ENCODE measurements around the gene DNAJB14.
"Not testable (repeated sequence)": the region's sequence is repeated elsewhere in the genome, so short reads cannot be mapped to it uniquely, and the experiment has no call there.

DNAJB14 gene

DNA sequence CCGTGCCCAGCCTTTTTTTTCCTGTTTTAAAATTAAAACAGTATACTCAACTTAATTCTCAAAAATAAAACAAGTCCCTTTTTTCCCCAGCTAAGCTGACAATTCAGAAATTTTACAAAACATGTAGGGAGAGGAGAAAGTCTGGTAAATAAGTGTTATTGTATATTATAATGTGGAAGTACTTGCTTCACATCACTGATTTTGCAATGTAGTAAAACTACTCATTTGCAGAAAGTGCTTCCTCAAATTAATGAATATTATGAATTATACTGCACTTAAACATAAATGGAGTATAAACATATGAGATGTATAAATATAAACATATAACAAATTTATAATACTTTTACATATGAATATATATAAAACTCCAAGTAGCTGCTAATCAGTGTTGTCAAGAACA, 15.3 kb upstream of the DNAJB14 start:
- no peaks in the 10 kb centered on the region for H3K27me3 ChIP-seq (ENCODE audit: insufficient read depth, low read length, poor library complexity)
- H3K9ac ChIP-seq (ENCODE audit: low read length), result no peak overlapping the region
- no peak overlapping the region for H3K4ac ChIP-seq (ENCODE audit: low read depth, low read length)
- no peaks in the 10 kb centered on the region for H3K4me1 ChIP-seq (ENCODE audit: control insufficient read depth, low read depth, low read length)
- no peak overlapping the region for H3K23ac ChIP-seq (ENCODE audit: low read length)
- H4K8ac ChIP-seq (ENCODE audit: low read depth, low read length), result no peak overlapping the region
- no peak overlapping the region for H3K56ac ChIP-seq (ENCODE audit: low read length)
- DNase-seq, result no peak
- no peaks in the 10 kb centered on the region for H3K79me1 ChIP-seq (ENCODE audit: low read length)
- H3K4me2 ChIP-seq (ENCODE audit: low read length), result no peak overlapping the region
- no peak overlapping the region for H2AK5ac ChIP-seq (ENCODE audit: low read length)
- no peaks in the 10 kb centered on the region for H3K79me2 ChIP-seq (ENCODE audit: control insufficient read depth, insufficient read depth, low read length)
- H3K36me3 ChIP-seq (ENCODE audit: control insufficient read depth, insufficient read depth, low read length), result no peaks in the 10 kb centered on the region
- no peak overlapping the region for H2BK15ac ChIP-seq (replicated peaks; ENCODE audit: low read depth)
- H3K18ac ChIP-seq (ENCODE audit: low read length), result no peak overlapping the region
- H2BK120ac ChIP-seq (ENCODE audit: low read depth, low read length), result no peak overlapping the region
- no peak overlapping the region for H3K27ac ChIP-seq (ENCODE audit: low read depth, low read length)
- H2BK5ac ChIP-seq (ENCODE audit: low read length), result no peak overlapping the region
- H3K4me3 ChIP-seq (ENCODE audit: low read length), result no peak overlapping the region
- no CpG with 5 or more reads among the region's 1 CpG for WGBS (ENCODE audit: extremely low coverage, insufficient coverage, low lambda C conversion rate)
- H4K5ac ChIP-seq (ENCODE audit: low read length), result no peak overlapping the region

DNA sequence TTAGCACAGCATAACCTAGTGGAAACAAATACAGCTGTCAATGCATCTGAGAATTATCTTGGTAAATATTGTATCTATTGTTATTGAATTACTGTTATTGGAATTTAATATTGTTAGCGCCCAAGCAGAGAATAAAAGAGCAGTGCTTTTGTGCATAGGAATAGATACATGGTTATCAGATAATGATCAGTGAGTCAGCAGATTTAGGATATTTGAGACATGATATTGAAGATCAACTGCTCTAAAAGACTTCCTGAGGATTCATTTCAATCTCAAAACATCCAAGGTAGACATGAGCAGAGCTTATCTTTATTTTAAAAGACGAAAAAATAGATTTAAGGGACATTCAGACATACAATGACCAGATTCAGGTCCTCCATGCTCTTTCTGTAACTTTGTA, 14.2 kb upstream of the DNAJB14 start:
- Histone ChIP-seq H4K5ac (ENCODE audit: low read length) (no peak overlapping the region), H3K4me1 (ENCODE audit: control insufficient read depth, low read depth, low read length) (no peaks in the 10 kb centered on the region), H3K23ac (ENCODE audit: low read length) (no peak overlapping the region), H3K9ac (ENCODE audit: low read length) (no peak overlapping the region), H3K56ac (ENCODE audit: low read length) (no peak overlapping the region), H3K27me3 (ENCODE audit: insufficient read depth, low read length, poor library complexity) (no peaks in the 10 kb centered on the region), H3K79me2 (ENCODE audit: control insufficient read depth, insufficient read depth, low read length) (no peaks in the 10 kb centered on the region), H3K4me2 (ENCODE audit: low read length) (no peak overlapping the region), H3K4me3 (ENCODE audit: low read length) (no peak overlapping the region), H3K79me1 (ENCODE audit: low read length) (no peaks in the 10 kb centered on the region), H3K36me3 (ENCODE audit: control insufficient read depth, insufficient read depth, low read length) (no peaks in the 10 kb centered on the region), H2AK5ac (ENCODE audit: low read length) (no peak overlapping the region), H2BK15ac (replicated peaks; ENCODE audit: low read depth) (no peak overlapping the region), H3K27ac (ENCODE audit: low read depth, low read length) (no peak overlapping the region), H4K8ac (ENCODE audit: low read depth, low read length) (no peak overlapping the region), H2BK120ac (ENCODE audit: low read depth, low read length) (no peak overlapping the region), H2BK5ac (ENCODE audit: low read length) (no peak overlapping the region), H3K4ac (ENCODE audit: low read depth, low read length) (no peak overlapping the region), H3K18ac (ENCODE audit: low read length) (no peak overlapping the region)
- DNase-seq, result no peak
- no CpG with 5 or more reads among the region's 2 CpGs for WGBS (ENCODE audit: extremely low coverage, insufficient coverage, low lambda C conversion rate)

DNA sequence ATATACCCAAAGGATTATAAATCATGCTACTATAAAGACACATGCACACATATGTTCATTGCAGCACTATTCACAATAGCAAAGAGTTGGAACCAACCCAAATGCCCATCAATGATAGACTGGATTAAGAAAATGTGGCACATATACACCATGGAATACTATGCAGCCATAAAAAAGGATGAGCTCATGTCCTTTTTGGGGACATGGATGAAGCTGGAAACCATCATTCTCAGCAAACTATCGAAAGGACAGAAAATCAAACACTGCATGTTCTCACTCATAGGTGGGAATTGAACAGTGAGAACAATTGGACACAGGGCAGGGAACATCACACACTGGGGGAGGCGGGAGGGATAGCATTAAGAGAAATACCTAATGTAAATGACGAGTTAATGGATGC, 11.8 kb upstream of the DNAJB14 start:
- not testable (repeated sequence) for H3K56ac ChIP-seq (ENCODE audit: low read length); H3K4me1 ChIP-seq (ENCODE audit: control insufficient read depth, low read depth, low read length); H3K4me2 ChIP-seq (ENCODE audit: low read length); H3K9ac ChIP-seq (ENCODE audit: low read length); H3K18ac ChIP-seq (ENCODE audit: low read length); H3K79me2 ChIP-seq (ENCODE audit: control insufficient read depth, insufficient read depth, low read length); H3K27ac ChIP-seq (ENCODE audit: low read depth, low read length); H3K23ac ChIP-seq (ENCODE audit: low read length); H3K4me3 ChIP-seq (ENCODE audit: low read length); H2BK15ac ChIP-seq (replicated peaks; ENCODE audit: low read depth); H4K8ac ChIP-seq (ENCODE audit: low read depth, low read length); H2BK5ac ChIP-seq (ENCODE audit: low read length); H3K36me3 ChIP-seq (ENCODE audit: control insufficient read depth, insufficient read depth, low read length); H3K27me3 ChIP-seq (ENCODE audit: insufficient read depth, low read length, poor library complexity); DNase-seq; H4K5ac ChIP-seq (ENCODE audit: low read length); H2AK5ac ChIP-seq (ENCODE audit: low read length); H2BK120ac ChIP-seq (ENCODE audit: low read depth, low read length); H3K4ac ChIP-seq (ENCODE audit: low read depth, low read length); H3K79me1 ChIP-seq (ENCODE audit: low read length)
- WGBS (ENCODE audit: extremely low coverage, insufficient coverage, low lambda C conversion rate), result no CpG with 5 or more reads among the region's 3 CpGs

DNA sequence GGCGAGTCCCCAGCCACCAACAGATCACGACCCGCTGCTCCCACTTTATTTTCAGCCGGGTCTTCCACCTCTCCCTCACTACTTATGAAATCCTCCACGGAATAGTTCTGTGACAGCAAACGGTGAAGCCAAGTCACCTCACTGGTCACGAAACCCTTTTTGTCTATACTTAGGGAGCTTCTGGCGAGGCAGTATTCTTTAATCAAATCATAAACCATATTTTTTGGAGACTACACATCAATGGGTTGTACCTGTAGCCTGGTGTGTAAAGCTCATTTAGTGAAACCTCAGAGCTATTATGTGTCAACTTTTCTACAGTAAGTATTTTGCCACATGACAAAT, 4.5 kb upstream of the DNAJB14 start:
- H4K5ac ChIP-seq (ENCODE audit: low read length), result no peak overlapping the region
- H4K8ac ChIP-seq (ENCODE audit: low read depth, low read length), result no peak overlapping the region
- no peak for DNase-seq
- peaks cover 4% of the 10 kb centered on the region for H3K36me3 ChIP-seq (ENCODE audit: control insufficient read depth, insufficient read depth, low read length)
- peak overlapping the region; percentile 97 for H3K56ac ChIP-seq (ENCODE audit: low read length)
- H3K18ac ChIP-seq (ENCODE audit: low read length), result peak overlapping the region; percentile 85
- no peak overlapping the region for H3K4ac ChIP-seq (ENCODE audit: low read depth, low read length)
- peak overlapping the region; percentile 89 for H3K27ac ChIP-seq (ENCODE audit: low read depth, low read length)
- peak overlapping the region; percentile 88 for H3K4me2 ChIP-seq (ENCODE audit: low read length)
- H3K27me3 ChIP-seq (ENCODE audit: insufficient read depth, low read length, poor library complexity), result peaks cover 2% of the 10 kb centered on the region
- no CpG with 5 or more reads among the region's 8 CpGs for WGBS (ENCODE audit: extremely low coverage, insufficient coverage, low lambda C conversion rate)
- H2AK5ac ChIP-seq (ENCODE audit: low read length), result no peak overlapping the region
- H3K23ac ChIP-seq (ENCODE audit: low read length), result peak overlapping the region; percentile 80
- no peak overlapping the region for H2BK15ac ChIP-seq (replicated peaks; ENCODE audit: low read depth)
- H2BK5ac ChIP-seq (ENCODE audit: low read length), result no peak overlapping the region
- peaks cover 16% of the 10 kb centered on the region for H3K79me2 ChIP-seq (ENCODE audit: control insufficient read depth, insufficient read depth, low read length)
- H3K9ac ChIP-seq (ENCODE audit: low read length), result peak overlapping the region; percentile 88
- peaks cover 2% of the 10 kb centered on the region for H3K4me1 ChIP-seq (ENCODE audit: control insufficient read depth, low read depth, low read length)
- peak overlapping the region; percentile 49 for H3K4me3 ChIP-seq (ENCODE audit: low read length)
- no peak overlapping the region for H2BK120ac ChIP-seq (ENCODE audit: low read depth, low read length)
- H3K79me1 ChIP-seq (ENCODE audit: low read length), result no peaks in the 10 kb centered on the region

DNA sequence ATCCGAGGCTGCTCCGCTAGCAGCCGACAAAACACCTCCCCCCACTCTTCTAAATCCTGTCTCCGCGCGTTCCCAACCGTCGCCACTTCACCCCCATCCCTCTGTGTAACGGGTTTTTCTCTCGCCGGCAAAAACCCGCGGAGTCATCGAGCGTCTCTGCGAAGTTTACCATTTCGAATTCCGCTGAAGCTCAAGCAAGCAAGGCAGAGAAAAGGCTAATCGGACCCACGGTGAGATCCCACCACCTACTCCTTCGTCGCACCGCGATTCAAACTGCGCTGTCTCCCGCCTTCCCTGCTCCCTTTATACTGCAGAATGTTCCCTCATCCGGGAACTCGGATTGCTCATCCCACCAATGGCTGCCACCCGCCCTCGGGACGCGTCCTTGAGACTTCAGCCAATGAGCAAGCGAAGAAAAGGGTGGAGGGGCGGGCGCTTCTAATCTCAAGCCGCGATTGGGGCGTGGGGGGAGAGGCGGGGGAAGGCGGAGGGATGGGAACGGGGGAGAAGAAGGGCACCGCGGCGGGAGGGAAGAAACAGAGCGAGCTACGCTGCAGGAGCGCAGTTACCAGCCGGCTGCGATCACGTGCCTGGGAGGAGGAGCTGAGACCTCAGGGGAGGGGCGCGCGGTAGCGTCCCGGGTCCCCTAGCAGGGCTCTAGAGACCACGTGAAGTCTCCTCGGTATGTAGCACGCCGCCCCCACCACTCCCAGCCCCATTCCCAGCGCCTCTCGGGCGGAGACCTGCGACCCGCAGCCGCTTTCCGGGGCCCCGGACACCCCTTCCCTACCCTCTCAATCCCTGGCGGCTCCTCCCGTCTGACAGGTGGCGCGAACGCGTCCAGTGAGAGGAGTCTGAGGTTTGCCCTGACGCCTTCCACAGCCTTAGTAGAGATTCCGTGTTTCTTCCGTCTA, 3.8 kb upstream of the DNAJB14 start, which contains the start of gene H2AZ1:
Gene H2AZ1 (minus strand): TSS at position 277 of the 914 bp plus-strand sequence. CDS start 105 bp downstream, at position 172.
- H3K9ac ChIP-seq (ENCODE audit: low read length), result peak within 1 kb of the TSS; percentile 100
- peak within 1 kb of the TSS; percentile 99 for H3K4me3 ChIP-seq (ENCODE audit: low read length)
- H3K27me3 ChIP-seq (ENCODE audit: insufficient read depth, low read length, poor library complexity), result peaks cover 2% of the 10 kb centered on the region
- peak within 1 kb of the TSS; percentile 80 for H3K23ac ChIP-seq (ENCODE audit: low read length)
- H2BK120ac ChIP-seq (ENCODE audit: low read depth, low read length), result no peak within 1 kb of the TSS
- H2BK5ac ChIP-seq (ENCODE audit: low read length), result peak within 1 kb of the TSS; percentile 96
- H3K79me1 ChIP-seq (ENCODE audit: low read length), result no peaks in the 10 kb centered on the region
- H3K4me1 ChIP-seq (ENCODE audit: control insufficient read depth, low read depth, low read length), result peaks cover 2% of the 10 kb centered on the region
- H4K5ac ChIP-seq (ENCODE audit: low read length), result no peak within 1 kb of the TSS
- H4K8ac ChIP-seq (ENCODE audit: low read depth, low read length), result no peak within 1 kb of the TSS
- H3K4me2 ChIP-seq (ENCODE audit: low read length), result peak within 1 kb of the TSS; percentile 88
- peak within 1 kb of the TSS; percentile 100 for H3K27ac ChIP-seq (ENCODE audit: low read depth, low read length)
- DNase-seq, result peak; percentile 100
- peak within 1 kb of the TSS; percentile 75 for H2AK5ac ChIP-seq (ENCODE audit: low read length)
- peak within 1 kb of the TSS; percentile 97 for H3K56ac ChIP-seq (ENCODE audit: low read length)
- H3K4ac ChIP-seq (ENCODE audit: low read depth, low read length), result peak within 1 kb of the TSS; percentile 97
- H3K18ac ChIP-seq (ENCODE audit: low read length), result peak within 1 kb of the TSS; percentile 96
- H2BK15ac ChIP-seq (replicated peaks; ENCODE audit: low read depth), result no peak within 1 kb of the TSS
- H3K79me2 ChIP-seq (ENCODE audit: control insufficient read depth, insufficient read depth, low read length), result peaks cover 22% of the 10 kb centered on the region
- no CpG with 5 or more reads among the region's 76 CpGs for WGBS (ENCODE audit: extremely low coverage, insufficient coverage, low lambda C conversion rate)
- H3K36me3 ChIP-seq (ENCODE audit: control insufficient read depth, insufficient read depth, low read length), result peaks cover 4% of the 10 kb centered on the region

All from mesendoderm (in vitro differentiated cells).